Keratinocyte (primary cell): ENCODE measurements around the gene GTF2F1.

ENCODE experiments used
- EZH2 ChIP-seq: IDR thresholded peaks from one replicate; pipeline ENCODE4 v1.6.1; 2012; ENCODE audit warnings: inconsistent platforms, mild to moderate bottlenecking, low read length, moderate library complexity
- TF ChIP-seq, protein P1 (sequence below), 3 experiments: IDR thresholded peaks in 1 of 3; conservative IDR thresholded peaks in 1 of 3; optimal IDR thresholded peaks in 1 of 3; 2 replicates in 2 of 3; 3 replicates in 1 of 3; pipeline versions ENCODE3 to v1.5.1; 2011; ENCODE audit warnings: low read length in 3 of 3, mild to moderate bottlenecking in 3 of 3, moderate library complexity in 2 of 3, control low read depth in 1 of 3, inconsistent platforms in 1 of 3; ENCODE audit not compliant: insufficient read depth in 2 of 3; ENCODE audit errors: extremely low read depth in 1 of 3

DNA sequence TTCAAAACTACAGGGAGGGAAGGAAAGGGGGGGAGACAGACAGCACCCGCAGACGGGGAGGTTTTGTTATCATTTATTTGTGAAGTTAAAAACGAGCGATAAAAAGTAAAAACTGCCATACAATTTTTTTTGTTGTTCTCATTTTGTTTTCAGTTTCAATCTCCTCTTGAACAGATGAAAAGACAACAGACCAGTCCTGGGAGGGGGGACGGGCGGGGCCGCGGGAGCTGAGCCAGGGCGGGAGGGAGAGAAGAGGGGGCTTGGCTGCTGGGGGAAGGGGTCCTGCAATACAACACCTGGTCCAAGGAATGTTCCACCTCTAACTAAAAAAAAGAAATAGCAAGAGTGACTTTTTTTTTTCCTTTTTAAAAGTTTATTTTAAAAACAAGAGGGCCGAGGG, 20.3 kb upstream of the GTF2F1 start:
- TF ChIP-seq, protein P1, sequence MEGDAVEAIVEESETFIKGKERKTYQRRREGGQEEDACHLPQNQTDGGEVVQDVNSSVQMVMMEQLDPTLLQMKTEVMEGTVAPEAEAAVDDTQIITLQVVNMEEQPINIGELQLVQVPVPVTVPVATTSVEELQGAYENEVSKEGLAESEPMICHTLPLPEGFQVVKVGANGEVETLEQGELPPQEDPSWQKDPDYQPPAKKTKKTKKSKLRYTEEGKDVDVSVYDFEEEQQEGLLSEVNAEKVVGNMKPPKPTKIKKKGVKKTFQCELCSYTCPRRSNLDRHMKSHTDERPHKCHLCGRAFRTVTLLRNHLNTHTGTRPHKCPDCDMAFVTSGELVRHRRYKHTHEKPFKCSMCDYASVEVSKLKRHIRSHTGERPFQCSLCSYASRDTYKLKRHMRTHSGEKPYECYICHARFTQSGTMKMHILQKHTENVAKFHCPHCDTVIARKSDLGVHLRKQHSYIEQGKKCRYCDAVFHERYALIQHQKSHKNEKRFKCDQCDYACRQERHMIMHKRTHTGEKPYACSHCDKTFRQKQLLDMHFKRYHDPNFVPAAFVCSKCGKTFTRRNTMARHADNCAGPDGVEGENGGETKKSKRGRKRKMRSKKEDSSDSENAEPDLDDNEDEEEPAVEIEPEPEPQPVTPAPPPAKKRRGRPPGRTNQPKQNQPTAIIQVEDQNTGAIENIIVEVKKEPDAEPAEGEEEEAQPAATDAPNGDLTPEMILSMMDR (optimal IDR thresholded peaks at IDR 0.05 in 1 of 3, IDR thresholded peaks at IDR 0.05 in 1 of 3, conservative IDR thresholded peaks at IDR 0.05 in 1 of 3; ENCODE audit: extremely low read depth in 1 of 3, insufficient read depth in 2 of 3, low read length in 3 of 3), result no peak
- no peak for TF ChIP-seq EZH2
